ENCODE results near the gene LRRC57. TPM values are rescaled to one million over a fixed set of nuclear protein-coding genes. Genes with fewer than 3 reads are reported as not detected.
"Not testable (repeated sequence)": the region's sequence is repeated elsewhere in the genome, so short reads cannot be mapped to it uniquely, and the experiment has no call there.

The LRRC57 gene
- total and polyA plus RNA-seq, 3 experiments from 2014 or later: 6.8 to 24.7 (median 23.7) TPM

- no peak within 1 kb of the TSS for H3K27ac ChIP-seq (ENCODE audit: low read depth, low read length)
- H3K27me3 ChIP-seq (ENCODE audit: insufficient read depth, low read length, poor library complexity, severe bottlenecking): no peaks in the 10 kb centered on the region
- peak within 1 kb of the TSS; percentile 83 for H3K4me3 ChIP-seq (ENCODE audit: low read length)
- Mint-ChIP-seq H3K9me3 (no peaks in the 10 kb centered on the region), H3K27ac (peak within 1 kb of the TSS; percentile 61 to 90 (median 82)), H3K4me3 (peak within 1 kb of the TSS; percentile 83 to 97 (median 95)), H3K36me3 (peaks cover 0 to 3% (median 0%) of the 10 kb centered on the region in 3 donors), H3K4me1 (peaks cover 23 to 31% (median 24%) of the 10 kb centered on the region in 3 donors), H3K27me3 (peaks cover 0 to 2% of the 10 kb centered on the region in 2 donors)
- H3K36me3 ChIP-seq (ENCODE audit: insufficient read depth, low read length): no peaks in the 10 kb centered on the region
- ChIA-PET CTCF (interaction anchor here (0.9 to 1.5 kb wide), 3 partner anchors 15 to 147 kb away, joined by 3 read pairs; no protein-coding TSS in a partner anchor), POLR2A (interaction anchor here (0.6 to 2.1 kb wide), 4 partner anchors 8 to 84 kb away, joined by 3 to 18 read pairs (median 6); partner anchors contain the start of genes HAUS2, LRRC57 and ZNF106)
- no peaks in the 10 kb centered on the region for H3K9me3 ChIP-seq (ENCODE audit: low read length)
- DNase-seq: peak; percentile 91 to 95 (median 94)
- H3K4me1 ChIP-seq (ENCODE audit: insufficient read depth, low read length): peaks cover 8% of the 10 kb centered on the region
Observed at GRCh38 chr15:42575188-42576039, 26.8 kb upstream of the LRRC57 start, which contains the start of gene STARD9. TSS of gene STARD9 (plus strand) at chr15:42575606. CDS start at chr15:42575716, 110 bp downstream.

- H3K4me1 Mint-ChIP-seq: peaks cover 6 to 11% (median 10%) of the 10 kb centered on the region in 3 donors
- H3K4me3 ChIP-seq (ENCODE audit: low read length): no peak overlapping the region
- no peaks in the 10 kb centered on the region for H3K9me3 ChIP-seq (ENCODE audit: low read length)
- H3K36me3 ChIP-seq (ENCODE audit: insufficient read depth, low read length): peaks cover 13% of the 10 kb centered on the region
- no peaks in the 10 kb centered on the region for H3K27me3 Mint-ChIP-seq
- CTCF ChIA-PET: interaction anchor here (0.7 kb wide), 1 partner anchor 483 kb away, joined by 3 read pairs; no protein-coding TSS in a partner anchor
- H3K9me3 Mint-ChIP-seq: no peaks in the 10 kb centered on the region
- H3K36me3 Mint-ChIP-seq: peaks cover 0 to 48% (median 12%) of the 10 kb centered on the region in 3 donors
- no peaks in the 10 kb centered on the region for H3K27me3 ChIP-seq (ENCODE audit: insufficient read depth, low read length, poor library complexity, severe bottlenecking)
- no peak overlapping the region for H3K4me3 Mint-ChIP-seq
- H3K27ac ChIP-seq (ENCODE audit: low read depth, low read length): no peak overlapping the region
- H3K4me1 ChIP-seq (ENCODE audit: insufficient read depth, low read length): no peaks in the 10 kb centered on the region
- no peak overlapping the region for H3K27ac Mint-ChIP-seq
- POLR2A ChIA-PET: interaction anchor here (0.6 to 0.7 kb wide), 2 partner anchors 10 to 14 kb away, joined by 3 to 4 read pairs; no protein-coding TSS in a partner anchor
- DNase-seq: no peak
Observed at GRCh38 chr15:42558739-42559138, 10.1 kb upstream of the LRRC57 start.

GRCh38 chr15:42556550-42557207, 8.1 kb upstream of the LRRC57 start:
- H3K4me3 Mint-ChIP-seq; H3K9me3 Mint-ChIP-seq; DNase-seq; H3K4me1 ChIP-seq (ENCODE audit: insufficient read depth, low read length); CTCF ChIA-PET; H3K27me3 ChIP-seq (ENCODE audit: insufficient read depth, low read length, poor library complexity, severe bottlenecking); H3K36me3 ChIP-seq (ENCODE audit: insufficient read depth, low read length); H3K27ac ChIP-seq (ENCODE audit: low read depth, low read length); H3K27me3 Mint-ChIP-seq; H3K4me3 ChIP-seq (ENCODE audit: low read length); H3K9me3 ChIP-seq (ENCODE audit: low read length): not testable (repeated sequence)
- Mint-ChIP-seq H3K27ac (peak overlapping the region in 2 of 8 donors; percentile 50 to 61), H3K4me1 (peaks cover 15 to 24% (median 24%) of the 10 kb centered on the region in 3 donors), H3K36me3 (peaks cover 0 to 40% (median 12%) of the 10 kb centered on the region in 3 donors)
- POLR2A ChIA-PET: interaction anchor here (1.1 kb wide), 1 partner anchor 9 kb away, joined by 3 read pairs; no protein-coding TSS in a partner anchor

GRCh38 chr15:42553554-42553953, 5.0 kb upstream of the LRRC57 start:
- H3K4me1 Mint-ChIP-seq: peaks cover 28 to 47% (median 46%) of the 10 kb centered on the region in 3 donors
- peaks cover 10% of the 10 kb centered on the region for H3K4me1 ChIP-seq (ENCODE audit: insufficient read depth, low read length)
- no peaks in the 10 kb centered on the region for H3K27me3 ChIP-seq (ENCODE audit: insufficient read depth, low read length, poor library complexity, severe bottlenecking)
- H3K27ac Mint-ChIP-seq: peak overlapping the region in 5 of 8 donors; percentile 3 to 78 (median 45)
- H3K9me3 ChIP-seq (ENCODE audit: low read length): no peaks in the 10 kb centered on the region
- no peak overlapping the region for H3K27ac ChIP-seq (ENCODE audit: low read depth, low read length)
- POLR2A ChIA-PET: no interaction called here
- H3K4me3 Mint-ChIP-seq: peak overlapping the region in 1 of 7 donors; percentile 75
- H3K9me3 Mint-ChIP-seq: no peaks in the 10 kb centered on the region
- H3K4me3 ChIP-seq (ENCODE audit: low read length): no peak overlapping the region
- DNase-seq: no peak
- H3K36me3 Mint-ChIP-seq: peaks cover 0 to 19% (median 4%) of the 10 kb centered on the region in 3 donors
- no peaks in the 10 kb centered on the region for H3K27me3 Mint-ChIP-seq
- CTCF ChIA-PET: interaction anchor here (1.4 kb wide), 1 partner anchor 28 kb away, joined by 3 read pairs; no protein-coding TSS in a partner anchor
- no peaks in the 10 kb centered on the region for H3K36me3 ChIP-seq (ENCODE audit: insufficient read depth, low read length)

- peak overlapping the region; percentile 76 to 98 (median 82) for H3K4me3 Mint-ChIP-seq
- DNase-seq: no peak
- ChIA-PET CTCF (no interaction called here), POLR2A (interaction anchor here (0.7 to 3.0 kb wide), 3 partner anchors 26 to 62 kb away, joined by 3 to 18 read pairs (median 4); partner anchors contain the start of genes SNAP23 and STARD9)
- no peak overlapping the region for H3K4me3 ChIP-seq (ENCODE audit: low read length)
- H3K36me3 ChIP-seq (ENCODE audit: insufficient read depth, low read length): no peaks in the 10 kb centered on the region
- peak overlapping the region; percentile 70 to 95 (median 86) for H3K27ac Mint-ChIP-seq
- H3K27ac ChIP-seq (ENCODE audit: low read depth, low read length): no peak overlapping the region
- peaks cover 54 to 76% (median 75%) of the 10 kb centered on the region in 3 donors for H3K4me1 Mint-ChIP-seq
- no peaks in the 10 kb centered on the region for H3K9me3 Mint-ChIP-seq
- no peaks in the 10 kb centered on the region for H3K27me3 ChIP-seq (ENCODE audit: insufficient read depth, low read length, poor library complexity, severe bottlenecking)
- H3K9me3 ChIP-seq (ENCODE audit: low read length): no peaks in the 10 kb centered on the region
- peaks cover 0 to 36% (median 4%) of the 10 kb centered on the region in 3 donors for H3K36me3 Mint-ChIP-seq
- H3K27me3 Mint-ChIP-seq: no peaks in the 10 kb centered on the region
- peaks cover 33% of the 10 kb centered on the region for H3K4me1 ChIP-seq (ENCODE audit: insufficient read depth, low read length)
Observed at GRCh38 chr15:42549741-42550392, 1.3 kb upstream of the LRRC57 start.

GRCh38 chr15:42549032-42549491, 469 bp upstream of the LRRC57 start:
- Mint-ChIP-seq H3K36me3 (peaks cover 0 to 43% (median 4%) of the 10 kb centered on the region in 3 donors), H3K27me3 (no peaks in the 10 kb centered on the region), H3K27ac (peak overlapping the region; percentile 84 to 99 (median 95)), H3K9me3 (no peaks in the 10 kb centered on the region), H3K4me1 (peaks cover 54 to 75% (median 75%) of the 10 kb centered on the region in 3 donors), H3K4me3 (peak overlapping the region; percentile 92 to 99 (median 96))
- Histone ChIP-seq H3K4me1 (ENCODE audit: insufficient read depth, low read length) (peaks cover 33% of the 10 kb centered on the region), H3K9me3 (ENCODE audit: low read length) (no peaks in the 10 kb centered on the region), H3K36me3 (ENCODE audit: insufficient read depth, low read length) (peaks cover 3% of the 10 kb centered on the region), H3K4me3 (ENCODE audit: low read length) (peak overlapping the region; percentile 100), H3K27me3 (ENCODE audit: insufficient read depth, low read length, poor library complexity, severe bottlenecking) (no peaks in the 10 kb centered on the region), H3K27ac (ENCODE audit: low read depth, low read length) (peak overlapping the region; percentile 99)
- POLR2A ChIA-PET: interaction anchor here (0.6 to 3.0 kb wide), 6 partner anchors 10 to 63 kb away, joined by 3 to 18 read pairs (median 4); partner anchors contain the start of genes SNAP23, STARD9 and ZNF106
- CTCF ChIA-PET: interaction anchor here (1.1 to 1.3 kb wide), 2 partner anchors 32 to 34 kb away, joined by 4 read pairs; no protein-coding TSS in a partner anchor
- no peak for DNase-seq

GRCh38 chr15:42547918-42548248, 710 bp downstream of the LRRC57 start:
- Mint-ChIP-seq H3K4me1 (peaks cover 48 to 66% (median 66%) of the 10 kb centered on the region in 3 donors), H3K27ac (peak overlapping the region; percentile 84 to 99 (median 95)), H3K9me3 (no peaks in the 10 kb centered on the region), H3K27me3 (no peaks in the 10 kb centered on the region), H3K4me3 (peak overlapping the region; percentile 92 to 99 (median 96)), H3K36me3 (peaks cover 0 to 48% (median 4%) of the 10 kb centered on the region in 3 donors)
- Histone ChIP-seq H3K9me3 (ENCODE audit: low read length) (no peaks in the 10 kb centered on the region), H3K4me3 (ENCODE audit: low read length) (peak overlapping the region; percentile 100), H3K27me3 (ENCODE audit: insufficient read depth, low read length, poor library complexity, severe bottlenecking) (no peaks in the 10 kb centered on the region), H3K36me3 (ENCODE audit: insufficient read depth, low read length) (peaks cover 6% of the 10 kb centered on the region), H3K4me1 (ENCODE audit: insufficient read depth, low read length) (peaks cover 33% of the 10 kb centered on the region), H3K27ac (ENCODE audit: low read depth, low read length) (peak overlapping the region; percentile 99)
- POLR2A ChIA-PET: interaction anchor here (0.6 to 3.0 kb wide), 7 partner anchors 9 to 372 kb away, joined by 3 to 18 read pairs (median 3); partner anchors contain the start of genes SNAP23, STARD9 and ZNF106
- CTCF ChIA-PET: interaction anchor here (0.8 to 1.3 kb wide), 5 partner anchors 13 to 101 kb away, joined by 3 to 4 read pairs (median 3); partner anchors contain the start of gene ZNF106
- DNase-seq: no peak
